ENCODE measurements around the gene CYTH2. TPM values are rescaled to one million over a fixed set of nuclear protein-coding genes. Genes with fewer than 3 reads are reported as not detected.

The CYTH2 gene
- total RNA-seq, 3 donors from 2014 or later, result 66.3 to 86.9 (median 69.3) TPM

Other genes with a start within 250 kb of the CYTH2 start
- 10 to 100 TPM; 22.7 to 41.4 (median 28.8) TPM for gene CARD8, start 213.5 kb upstream of the CYTH2 start, total RNA-seq
- under 1 TPM; 0.17 to 0.39 (median 0.22) TPM for gene ZNF114, start 199.3 kb upstream of the CYTH2 start, total RNA-seq
- gene EMP3, start 143.8 kb upstream of the CYTH2 start, total RNA-seq, result 100 to 1,000 TPM in 1 of 3 donors, 10 to 100 TPM in 2; 10.3 to 109 (median 36.2) TPM
- gene TMEM143, start 105.4 kb upstream of the CYTH2 start, total RNA-seq, result 10 to 100 TPM; 13.2 to 14.5 (median 13.6) TPM
- gene SYNGR4, start 105.0 kb upstream of the CYTH2 start, total RNA-seq, result under 1 TPM in 1 of 3 donors, not detected in 2; 0.41 TPM
- 100 to 1,000 TPM; 144 to 214 (median 200) TPM for gene KDELR1, start 77.8 kb upstream of the CYTH2 start, total RNA-seq
- under 1 TPM; 0.26 to 0.46 (median 0.35) TPM for gene GRIN2D, start 75.7 kb upstream of the CYTH2 start, total RNA-seq
- gene GRWD1, start 23.4 kb upstream of the CYTH2 start, total RNA-seq, result 10 to 100 TPM; 19.7 to 26.8 (median 24.3) TPM
- 1 to 10 TPM in 1 of 3 donors, under 1 TPM in 2; 0.46 to 1.3 (median 0.67) TPM for gene KCNJ14, start 13.8 kb upstream of the CYTH2 start, total RNA-seq
- 1 to 10 TPM in 2 of 3 donors, under 1 TPM in 1; 0.48 to 2.6 (median 1.3) TPM for gene LMTK3, start 42.5 kb downstream of the CYTH2 start, total RNA-seq
- gene SULT2B1, start 82.8 kb downstream of the CYTH2 start, total RNA-seq, result 1 to 10 TPM in 2 of 3 donors, under 1 TPM in 1; 0.51 to 3.1 (median 1.1) TPM
- not detected for gene SPACA4, start 137.4 kb downstream of the CYTH2 start, total RNA-seq
- gene FAM83E, start 145.7 kb downstream of the CYTH2 start, total RNA-seq, result 100 to 1,000 TPM in 2 of 3 donors, 10 to 100 TPM in 1; 97.8 to 180 (median 175) TPM
- 1,000 to 10,000 TPM in 2 of 3 donors, 100 to 1,000 TPM in 1; 999 to 1,336 (median 1,270) TPM for gene RPL18, start 149.8 kb downstream of the CYTH2 start, total RNA-seq
- 10 to 100 TPM; 37.9 to 54.8 (median 50.2) TPM for gene SPHK2, start 150.1 kb downstream of the CYTH2 start, total RNA-seq
- gene DBP, start 168.0 kb downstream of the CYTH2 start, total RNA-seq, result 10 to 100 TPM in 2 of 3 donors, 1 to 10 TPM in 1; 8.2 to 18.4 (median 11.1) TPM
- 10 to 100 TPM in 1 of 3 donors, 1 to 10 TPM in 2; 1.8 to 19.9 (median 3.7) TPM for gene CA11, start 176.8 kb downstream of the CYTH2 start, total RNA-seq
- gene NTN5, start 203.6 kb downstream of the CYTH2 start, total RNA-seq, result 1 to 10 TPM in 1 of 3 donors, under 1 TPM in 2; 0.22 to 1.2 (median 0.46) TPM
- gene FUT2, start 226.6 kb downstream of the CYTH2 start, total RNA-seq, result 100 to 1,000 TPM in 2 of 3 donors, 10 to 100 TPM in 1; 44.7 to 137 (median 116) TPM